Testis (tissue), 2 donors: ENCODE measurements around the gene ZAP70.

Experiments used
- CTCF ChIP-seq, 3 experiments: fragments of 450-650 bp in 2 of 3; fragments of 200-600 bp in 1 of 3; sonication (generic) in 1 of 3; IDR thresholded peaks; one replicate each; pipeline ENCODE4 v1.5.1; 2016 to 2019; ENCODE audit warnings: antibody characterized with exemption in 3 of 3, mild to moderate bottlenecking in 2 of 3, moderate library complexity in 1 of 3
- POLR2A ChIP-seq: fragments of 450-650 bp; IDR thresholded peaks from one replicate; pipeline ENCODE4 v1.6.1; 2017; ENCODE audit warnings: antibody characterized with exemption, mild to moderate bottlenecking, moderate library complexity

GRCh38 chr2:97712693-97713295 is 582 bp upstream of the ZAP70 start:
- no peak for TF ChIP-seq CTCF (IDR thresholded peaks at IDR 0.05)
- no peak for TF ChIP-seq POLR2A
